Prostate gland (tissue), 2 donors: ENCODE measurements around the gene PTPRA.

ENCODE experiments used
- POLR2A ChIP-seq: fragments of 450-650 bp; IDR thresholded peaks from one replicate; pipeline ENCODE4 v1.6.1; 2016; ENCODE audit warnings: antibody characterized with exemption, mild to moderate bottlenecking
- TF ChIP-seq, protein P1 (sequence below), 4 experiments: fragments of 200-600 bp in 2 of 4; fragments of 450-650 bp in 2 of 4; sonication (generic) in 2 of 4; IDR thresholded peaks; 1 replicate in 3 of 4; 2 replicates in 1 of 4; pipeline ENCODE4 v1.5.1; 2016 to 2019; ENCODE audit warnings: antibody characterized with exemption in 4 of 4, mild to moderate bottlenecking in 2 of 4, moderate library complexity in 2 of 4

DNA sequence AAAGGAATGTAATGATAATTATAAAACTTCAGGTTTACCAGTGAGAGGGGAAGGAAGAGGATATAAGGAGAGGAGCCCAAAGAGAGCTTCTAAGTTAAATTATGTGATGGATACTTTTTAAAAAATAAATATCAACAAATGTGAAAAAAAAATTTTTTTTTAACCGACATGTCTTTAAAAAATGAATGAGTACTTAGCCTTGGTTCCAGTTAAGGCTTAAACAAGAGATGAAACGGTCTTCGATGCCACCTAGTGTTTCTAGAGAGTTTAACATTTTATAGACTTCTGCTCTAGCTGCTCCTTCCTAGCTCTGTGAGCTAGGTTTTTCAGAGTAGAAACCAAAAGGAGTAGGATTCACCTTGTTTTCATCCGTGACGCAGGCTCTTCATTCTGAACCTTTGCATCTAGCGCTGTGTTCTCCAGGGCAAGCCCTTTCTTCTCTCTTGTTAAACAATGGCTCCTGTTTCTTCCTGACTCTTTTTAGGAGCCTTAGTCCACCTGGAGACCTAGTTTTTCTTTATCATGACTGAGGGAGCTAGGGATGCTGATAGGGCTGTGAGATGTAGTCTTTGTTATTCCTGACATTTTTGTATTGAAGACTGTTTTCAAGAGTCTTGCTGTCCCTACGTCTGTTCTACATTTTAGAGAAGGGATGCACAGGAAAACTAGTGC, 127.7 kb downstream of the PTPRA start:
- TF ChIP-seq, protein P1, sequence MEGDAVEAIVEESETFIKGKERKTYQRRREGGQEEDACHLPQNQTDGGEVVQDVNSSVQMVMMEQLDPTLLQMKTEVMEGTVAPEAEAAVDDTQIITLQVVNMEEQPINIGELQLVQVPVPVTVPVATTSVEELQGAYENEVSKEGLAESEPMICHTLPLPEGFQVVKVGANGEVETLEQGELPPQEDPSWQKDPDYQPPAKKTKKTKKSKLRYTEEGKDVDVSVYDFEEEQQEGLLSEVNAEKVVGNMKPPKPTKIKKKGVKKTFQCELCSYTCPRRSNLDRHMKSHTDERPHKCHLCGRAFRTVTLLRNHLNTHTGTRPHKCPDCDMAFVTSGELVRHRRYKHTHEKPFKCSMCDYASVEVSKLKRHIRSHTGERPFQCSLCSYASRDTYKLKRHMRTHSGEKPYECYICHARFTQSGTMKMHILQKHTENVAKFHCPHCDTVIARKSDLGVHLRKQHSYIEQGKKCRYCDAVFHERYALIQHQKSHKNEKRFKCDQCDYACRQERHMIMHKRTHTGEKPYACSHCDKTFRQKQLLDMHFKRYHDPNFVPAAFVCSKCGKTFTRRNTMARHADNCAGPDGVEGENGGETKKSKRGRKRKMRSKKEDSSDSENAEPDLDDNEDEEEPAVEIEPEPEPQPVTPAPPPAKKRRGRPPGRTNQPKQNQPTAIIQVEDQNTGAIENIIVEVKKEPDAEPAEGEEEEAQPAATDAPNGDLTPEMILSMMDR (IDR thresholded peaks at IDR 0.05), result peak in 3 of 4 experiments; percentile 21 to 56 (median 53)
- TF ChIP-seq POLR2A, result no peak
